OCI-LY1 (cell line): ENCODE data around the gene APLP1.

Experiments used
- H2AFZ ChIP-seq: fragments of 200-600 bp; sonication (generic), shearing (Covaris generic); 2 replicates; pipeline ENCODE4 v1.6.0; 2014; ENCODE audit warnings: antibody characterized with exemption, mild to moderate bottlenecking, low read length
- H3F3A ChIP-seq: fragments of 200-600 bp; sonication (generic), shearing (Covaris generic); 2 replicates; pipeline ENCODE4 v1.6.0; 2014; ENCODE audit warnings: mild to moderate bottlenecking, antibody characterized with exemption, low read length, moderate library complexity; ENCODE audit not compliant: insufficient read depth
- H3K27ac ChIP-seq: fragments of 200-600 bp; sonication (generic); 2 replicates; pipeline ENCODE4 v1.5.1; 2014; ENCODE audit warnings: low read length, mixed run types, mild to moderate bottlenecking, low read depth; ENCODE audit not compliant: poor library complexity, severe bottlenecking
- H3K27me3 ChIP-seq: fragments of 200-600 bp; sonication (generic); 2 replicates; pipeline ENCODE4 v1.6.0; 2014; ENCODE audit warnings: antibody characterized with exemption, mild to moderate bottlenecking, low read length, moderate library complexity; ENCODE audit not compliant: insufficient read depth
- H3K36me3 ChIP-seq: fragments of 200-600 bp; sonication (generic); 2 replicates; pipeline ENCODE4 v1.6.1; 2014; ENCODE audit warnings: mild to moderate bottlenecking, antibody characterized with exemption, low read length, moderate library complexity, mixed read lengths; ENCODE audit not compliant: insufficient read depth
- H3K4me1 ChIP-seq: fragments of 200-600 bp; sonication (generic); 2 replicates; pipeline ENCODE4 v1.5.1; 2014; ENCODE audit warnings: mild to moderate bottlenecking, low read length, moderate library complexity; ENCODE audit not compliant: insufficient read depth, severe bottlenecking
- H3K4me2 ChIP-seq: fragments of 200-600 bp; sonication (generic), shearing (Covaris generic); 2 replicates; pipeline ENCODE4 v1.6.1; 2014; ENCODE audit warnings: low read length
- H3K4me3 ChIP-seq: fragments of 200-600 bp; sonication (generic); 2 replicates; pipeline ENCODE4 v1.5.1; 2014; ENCODE audit warnings: low read length, low read depth, mild to moderate bottlenecking, mixed read lengths; ENCODE audit not compliant: poor library complexity, severe bottlenecking
- H3K79me2 ChIP-seq: fragments of 200-600 bp; shearing (Covaris generic); 2 replicates; pipeline ENCODE4 v1.6.1; 2016; ENCODE audit warnings: mixed run types, low read length, mixed read lengths; ENCODE audit not compliant: insufficient read depth
- H3K9ac ChIP-seq: fragments of 200-600 bp; sonication (generic), shearing (Covaris generic); 2 replicates; pipeline ENCODE4 v1.6.1; 2014; ENCODE audit warnings: mild to moderate bottlenecking, low read length, mixed read lengths
- H3K9me2 ChIP-seq: fragments of 200-600 bp; sonication (generic), shearing (Covaris generic); 2 replicates; pipeline ENCODE4 v1.6.1; 2014; ENCODE audit warnings: low read depth, mild to moderate bottlenecking, low read length, mixed read lengths
- H3K9me3 ChIP-seq: fragments of 200-600 bp; shearing (Covaris generic); 2 replicates; pipeline ENCODE4 v1.6.1; 2014; ENCODE audit warnings: low read length, mixed read lengths
- H4K20me1 ChIP-seq: fragments of 200-600 bp; sonication (generic), shearing (Covaris generic); 2 replicates; pipeline ENCODE4 v1.6.0; 2016; ENCODE audit warnings: mild to moderate bottlenecking, low read length; ENCODE audit not compliant: insufficient read depth
- EZH2 ChIP-seq: fragments of 200-600 bp; sonication (generic), shearing (Covaris generic); IDR thresholded peaks from 2 replicates; pipeline ENCODE4 v1.8.0; 2017; ENCODE audit warnings: borderline replicate concordance, mixed run types, mild to moderate bottlenecking, antibody characterized with exemption, low read length, moderate library complexity, mixed read lengths
- TF ChIP-seq, protein P1 (sequence below): fragments of 200-600 bp; sonication (generic), shearing (Covaris generic); IDR thresholded peaks from 2 replicates; pipeline ENCODE4 v1.5.1; 2017; ENCODE audit warnings: mild to moderate bottlenecking, antibody characterized with exemption, low read length, moderate library complexity, mixed read lengths

The APLP1 gene

GRCh38 chr19:35859414-35859813 is 9.0 kb upstream of the APLP1 start:
- no peaks in the 10 kb centered on the region for H3K9me3 ChIP-seq
- H3F3A ChIP-seq, result no peaks in the 10 kb centered on the region
- no peaks in the 10 kb centered on the region for H3K9me2 ChIP-seq
- H3K79me2 ChIP-seq, result no peaks in the 10 kb centered on the region
- TF ChIP-seq EZH2, result no peak
- TF ChIP-seq, protein P1, sequence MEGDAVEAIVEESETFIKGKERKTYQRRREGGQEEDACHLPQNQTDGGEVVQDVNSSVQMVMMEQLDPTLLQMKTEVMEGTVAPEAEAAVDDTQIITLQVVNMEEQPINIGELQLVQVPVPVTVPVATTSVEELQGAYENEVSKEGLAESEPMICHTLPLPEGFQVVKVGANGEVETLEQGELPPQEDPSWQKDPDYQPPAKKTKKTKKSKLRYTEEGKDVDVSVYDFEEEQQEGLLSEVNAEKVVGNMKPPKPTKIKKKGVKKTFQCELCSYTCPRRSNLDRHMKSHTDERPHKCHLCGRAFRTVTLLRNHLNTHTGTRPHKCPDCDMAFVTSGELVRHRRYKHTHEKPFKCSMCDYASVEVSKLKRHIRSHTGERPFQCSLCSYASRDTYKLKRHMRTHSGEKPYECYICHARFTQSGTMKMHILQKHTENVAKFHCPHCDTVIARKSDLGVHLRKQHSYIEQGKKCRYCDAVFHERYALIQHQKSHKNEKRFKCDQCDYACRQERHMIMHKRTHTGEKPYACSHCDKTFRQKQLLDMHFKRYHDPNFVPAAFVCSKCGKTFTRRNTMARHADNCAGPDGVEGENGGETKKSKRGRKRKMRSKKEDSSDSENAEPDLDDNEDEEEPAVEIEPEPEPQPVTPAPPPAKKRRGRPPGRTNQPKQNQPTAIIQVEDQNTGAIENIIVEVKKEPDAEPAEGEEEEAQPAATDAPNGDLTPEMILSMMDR, result no peak
- H4K20me1 ChIP-seq, result no peaks in the 10 kb centered on the region
- peaks cover 12% of the 10 kb centered on the region for H3K4me1 ChIP-seq
- no peak overlapping the region for H3K4me3 ChIP-seq
- H3K4me2 ChIP-seq, result no peak overlapping the region
- H3K27me3 ChIP-seq, result peaks cover 6% of the 10 kb centered on the region; the same call in 1 of the 2 replicates
- no peak overlapping the region for H2AFZ ChIP-seq
- no peak overlapping the region for H3K27ac ChIP-seq
- no peaks in the 10 kb centered on the region for H3K36me3 ChIP-seq
- no peak overlapping the region for H3K9ac ChIP-seq

DNA sequence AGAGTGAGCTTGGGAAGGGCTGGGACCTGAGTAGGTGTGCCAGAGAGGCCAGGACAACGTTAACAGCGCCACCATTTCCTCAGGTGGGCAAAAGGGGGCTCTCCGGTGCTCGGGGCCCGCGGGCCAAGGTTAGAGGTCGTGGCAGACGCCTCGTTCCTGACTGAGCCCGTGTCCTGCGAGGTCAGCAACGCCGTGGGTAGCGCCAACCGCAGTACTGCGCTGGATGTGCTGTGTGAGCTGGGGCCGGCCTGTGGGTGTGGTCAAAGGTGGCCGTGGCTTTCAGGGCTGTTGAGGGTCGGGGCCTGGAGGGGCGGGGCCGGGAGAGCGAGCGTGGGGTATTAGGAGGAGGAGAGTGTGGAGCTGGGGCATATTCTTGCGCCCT is 7.9 kb upstream of the APLP1 start:
- Histone ChIP-seq H4K20me1 (no peaks in the 10 kb centered on the region), H3K27me3 (no peaks in the 10 kb centered on the region; the same call in 1 of the 2 replicates), H2AFZ (no peak overlapping the region), H3K27ac (no peak overlapping the region), H3F3A (no peaks in the 10 kb centered on the region), H3K9ac (no peak overlapping the region), H3K79me2 (no peaks in the 10 kb centered on the region), H3K9me3 (no peaks in the 10 kb centered on the region), H3K4me2 (no peak overlapping the region), H3K4me1 (peaks cover 12% of the 10 kb centered on the region), H3K9me2 (no peaks in the 10 kb centered on the region), H3K36me3 (no peaks in the 10 kb centered on the region), H3K4me3 (no peak overlapping the region)
- TF ChIP-seq, protein P1, result 0 out of 2 replicates have a peak, but pooled peaks have one; percentile 5
- no peak for TF ChIP-seq EZH2

GRCh38 chr19:35860818-35861639 is 7.3 kb upstream of the APLP1 start:
- Histone ChIP-seq H3K4me1 (peaks cover 12% of the 10 kb centered on the region), H3K9ac (no peak overlapping the region), H2AFZ (no peak overlapping the region), H3K27me3 (no peaks in the 10 kb centered on the region; the same call in 1 of the 2 replicates), H3K36me3 (no peaks in the 10 kb centered on the region), H3K4me2 (no peak overlapping the region), H3K4me3 (no peak overlapping the region), H3K9me2 (no peaks in the 10 kb centered on the region), H3K79me2 (no peaks in the 10 kb centered on the region), H4K20me1 (no peaks in the 10 kb centered on the region), H3K27ac (no peak overlapping the region), H3K9me3 (no peaks in the 10 kb centered on the region), H3F3A (no peaks in the 10 kb centered on the region)
- no peak for TF ChIP-seq EZH2
- TF ChIP-seq, protein P1, result no peak
